SK-N-SH treated with all-trans-retinoic acid at 6 μM for 48 hours (cell line): ENCODE measurements around the gene MT2A.

Experiments
- ATAC-seq: fragments of 200-7000 bp; cut with Tn5 transposase; 3 replicates; pipeline ENCODE4 v1.9.1; 2020; ENCODE audit warnings: mild to moderate bottlenecking, moderate library complexity
- ARNTL ChIP-seq: fragments of 450-650 bp; formaldehyde crosslinking; IDR thresholded peaks from 2 replicates; pipeline ENCODE4 v1.5.0; 2020; ENCODE audit warnings: low read depth, mild to moderate bottlenecking, moderate library complexity, borderline replicate concordance
- BACH2 ChIP-seq: fragments of 250-450 bp; sonication (Bioruptor Pico); IDR thresholded peaks from 2 replicates; pipeline ENCODE4 v1.9.0; 2021; ENCODE audit warnings: mild to moderate bottlenecking, borderline replicate concordance
- CSDC2 ChIP-seq: fragments of 250-450 bp; sonication (Bioruptor Pico); IDR thresholded peaks from 2 replicates; pipeline ENCODE4 v1.5.0; 2020; ENCODE audit warnings: mild to moderate bottlenecking, moderate library complexity
- CSRNP3 ChIP-seq: fragments of 250-450 bp; sonication (Bioruptor Pico); IDR thresholded peaks from 2 replicates; pipeline ENCODE4 v1.5.1; 2021; ENCODE audit warnings: mild to moderate bottlenecking, moderate library complexity
- ESRRG ChIP-seq: fragments of 250-450 bp; sonication (Bioruptor Pico); IDR thresholded peaks from 2 replicates; pipeline ENCODE4 v1.6.1; 2021; ENCODE audit warnings: mild to moderate bottlenecking
- ISL1 ChIP-seq: fragments of 250-450 bp; sonication (Bioruptor Pico); IDR thresholded peaks from 2 replicates; pipeline ENCODE4 v2.1.2; 2022; ENCODE audit warnings: mild to moderate bottlenecking, moderate library complexity
- OSR1 ChIP-seq: fragments of 250-450 bp; sonication (Bioruptor Pico); IDR thresholded peaks from 2 replicates; pipeline ENCODE4 v1.8.0; 2022; ENCODE audit warnings: moderate library complexity, mild to moderate bottlenecking, inconsistent platforms
- PPARA ChIP-seq: fragments of 250-450 bp; sonication (Bioruptor Pico); IDR thresholded peaks from 2 replicates; pipeline ENCODE4 v1.5.0; 2020; ENCODE audit warnings: mild to moderate bottlenecking, borderline replicate concordance
- RARB ChIP-seq: fragments of 250-450 bp; sonication (Bioruptor Pico); IDR thresholded peaks from 2 replicates; pipeline ENCODE4 v1.8.0; 2021; ENCODE audit warnings: mild to moderate bottlenecking, moderate library complexity
- SNAI2 ChIP-seq: fragments of 250-450 bp; sonication (Bioruptor Pico); IDR thresholded peaks from 2 replicates; pipeline ENCODE4 v1.5.0; 2020; ENCODE audit warnings: mild to moderate bottlenecking, moderate library complexity
- TOX ChIP-seq: fragments of 250-450 bp; sonication (Bioruptor Pico); IDR thresholded peaks from 2 replicates; pipeline ENCODE4 v1.8.0; 2021; ENCODE audit warnings: mild to moderate bottlenecking, moderate library complexity, borderline replicate concordance
- ZFP3 ChIP-seq: fragments of 250-450 bp; sonication (Bioruptor Pico); IDR thresholded peaks from 2 replicates; pipeline ENCODE4 v1.5.0; 2020; ENCODE audit warnings: mild to moderate bottlenecking, moderate library complexity
- ZFP30 ChIP-seq: fragments of 450-650 bp; formaldehyde crosslinking; IDR thresholded peaks from 2 replicates; pipeline ENCODE4 v1.5.0; 2022; ENCODE audit warnings: mild to moderate bottlenecking, moderate library complexity
- ZNF565 ChIP-seq: fragments of 450-650 bp; formaldehyde crosslinking; conservative IDR thresholded peaks from 2 replicates; pipeline ENCODE4 v1.5.0; 2020; ENCODE audit warnings: low read depth, mild to moderate bottlenecking, moderate library complexity
- ZNF70 ChIP-seq: fragments of 450-650 bp; formaldehyde crosslinking; IDR thresholded peaks from 2 replicates; pipeline ENCODE4 v1.5.0; 2020; ENCODE audit warnings: mild to moderate bottlenecking, moderate library complexity
- ZNF8 ChIP-seq: fragments of 450-650 bp; formaldehyde crosslinking; IDR thresholded peaks from 2 replicates; pipeline ENCODE4 v1.5.0; 2020; ENCODE audit warnings: mild to moderate bottlenecking, moderate library complexity
- TF ChIP-seq, protein P1 (sequence below): fragments of 250-450 bp; sonication (Bioruptor Pico); IDR thresholded peaks from 2 replicates; pipeline ENCODE4 v1.5.0; 2020; ENCODE audit warnings: mild to moderate bottlenecking, moderate library complexity
- TF ChIP-seq, protein P2 (sequence below): fragments of 250-450 bp; sonication (Bioruptor Pico); IDR thresholded peaks from 2 replicates; pipeline ENCODE4 v1.8.0; 2021; ENCODE audit warnings: low read depth, mild to moderate bottlenecking, moderate library complexity, borderline replicate concordance
- TF ChIP-seq, protein P3 (sequence below): fragments of 250-450 bp; sonication (Bioruptor Pico); IDR thresholded peaks from 2 replicates; pipeline ENCODE4 v1.5.1; 2020; ENCODE audit warnings: low read depth, mild to moderate bottlenecking, moderate library complexity

Gene MT2A

GRCh38 chr16:56625140-56625942 is 17.0 kb downstream of the MT2A start, which contains the start of gene MT1E:
MT1E (plus strand) TSS chr16:56625781; CDS start chr16:56625852, 71 bp downstream.
- ATAC-seq = peak; percentile 89
- no peak for TF ChIP-seq ARNTL (CRISPR knock-in tag)
- no peak for TF ChIP-seq CSRNP3 (CRISPR knock-in tag)
- TF ChIP-seq ESRRG (CRISPR knock-in tag) = no peak
- TF ChIP-seq RARB = no peak
- no peak for TF ChIP-seq PPARA (CRISPR knock-in tag)
- TF ChIP-seq ZNF70 = no peak

DNA sequence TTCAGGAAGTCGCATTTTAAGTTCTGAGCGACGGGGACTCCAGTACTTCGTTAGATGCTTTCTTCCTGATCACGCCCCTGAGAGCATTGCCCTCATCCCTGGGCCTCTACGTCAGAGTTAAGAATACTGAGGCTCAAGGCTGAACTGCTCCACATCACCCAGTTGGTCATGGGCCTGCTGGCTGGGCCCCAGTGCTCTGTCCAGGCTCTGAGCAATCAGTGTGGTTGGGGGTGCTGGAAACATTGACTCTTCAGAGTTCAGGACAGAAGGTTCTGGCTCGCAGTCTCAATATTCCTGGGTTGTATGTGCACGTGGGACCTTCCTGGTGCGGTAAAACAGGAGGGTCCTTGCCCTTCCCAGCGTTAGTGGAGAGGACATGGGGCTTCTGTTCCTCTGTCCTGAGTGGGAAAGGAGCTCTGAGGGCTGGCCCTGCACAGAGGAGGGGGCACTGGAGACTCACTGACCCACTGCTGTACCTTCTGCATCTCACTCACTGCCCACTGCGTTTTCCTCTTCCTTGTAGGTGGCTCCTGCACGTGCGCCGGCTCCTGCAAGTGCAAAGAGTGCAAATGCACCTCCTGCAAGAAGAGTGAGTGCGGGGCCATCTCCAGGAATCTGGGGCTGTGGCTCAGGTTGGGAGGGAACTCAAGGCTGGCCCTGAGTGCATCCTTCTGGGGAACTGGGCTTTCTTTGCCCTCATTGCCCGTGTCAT is 17.7 kb downstream of the MT2A start:
- ATAC-seq = peak; percentile 28

DNA sequence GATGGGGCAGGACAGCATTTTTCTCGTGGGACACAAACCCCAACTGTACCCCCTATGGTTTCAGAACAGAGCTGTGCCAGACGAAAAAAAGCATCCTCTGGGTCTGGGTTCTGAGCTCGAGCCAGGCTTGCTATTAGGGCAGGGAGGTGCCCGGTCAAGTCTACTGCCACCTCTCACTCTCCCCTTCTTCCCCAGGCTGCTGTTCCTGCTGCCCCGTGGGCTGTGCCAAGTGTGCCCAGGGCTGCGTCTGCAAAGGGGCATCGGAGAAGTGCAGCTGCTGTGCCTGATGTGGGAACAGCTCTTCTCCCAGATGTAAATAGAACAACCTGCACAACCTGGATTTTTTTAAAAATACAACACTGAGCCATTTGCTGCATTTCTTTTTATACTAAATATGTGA is 18.3 kb downstream of the MT2A start:
- ATAC-seq = no peak
- TF ChIP-seq ESRRG (CRISPR knock-in tag) (no peak), CSDC2 (no peak), TOX (CRISPR knock-in tag) (no peak), CSRNP3 (CRISPR knock-in tag) (no peak), ZNF8 (CRISPR knock-in tag) (no peak), BACH2 (CRISPR knock-in tag) (no peak), ISL1 (CRISPR knock-in tag) (no peak), ZFP30 (no peak)
- TF ChIP-seq, protein P1, sequence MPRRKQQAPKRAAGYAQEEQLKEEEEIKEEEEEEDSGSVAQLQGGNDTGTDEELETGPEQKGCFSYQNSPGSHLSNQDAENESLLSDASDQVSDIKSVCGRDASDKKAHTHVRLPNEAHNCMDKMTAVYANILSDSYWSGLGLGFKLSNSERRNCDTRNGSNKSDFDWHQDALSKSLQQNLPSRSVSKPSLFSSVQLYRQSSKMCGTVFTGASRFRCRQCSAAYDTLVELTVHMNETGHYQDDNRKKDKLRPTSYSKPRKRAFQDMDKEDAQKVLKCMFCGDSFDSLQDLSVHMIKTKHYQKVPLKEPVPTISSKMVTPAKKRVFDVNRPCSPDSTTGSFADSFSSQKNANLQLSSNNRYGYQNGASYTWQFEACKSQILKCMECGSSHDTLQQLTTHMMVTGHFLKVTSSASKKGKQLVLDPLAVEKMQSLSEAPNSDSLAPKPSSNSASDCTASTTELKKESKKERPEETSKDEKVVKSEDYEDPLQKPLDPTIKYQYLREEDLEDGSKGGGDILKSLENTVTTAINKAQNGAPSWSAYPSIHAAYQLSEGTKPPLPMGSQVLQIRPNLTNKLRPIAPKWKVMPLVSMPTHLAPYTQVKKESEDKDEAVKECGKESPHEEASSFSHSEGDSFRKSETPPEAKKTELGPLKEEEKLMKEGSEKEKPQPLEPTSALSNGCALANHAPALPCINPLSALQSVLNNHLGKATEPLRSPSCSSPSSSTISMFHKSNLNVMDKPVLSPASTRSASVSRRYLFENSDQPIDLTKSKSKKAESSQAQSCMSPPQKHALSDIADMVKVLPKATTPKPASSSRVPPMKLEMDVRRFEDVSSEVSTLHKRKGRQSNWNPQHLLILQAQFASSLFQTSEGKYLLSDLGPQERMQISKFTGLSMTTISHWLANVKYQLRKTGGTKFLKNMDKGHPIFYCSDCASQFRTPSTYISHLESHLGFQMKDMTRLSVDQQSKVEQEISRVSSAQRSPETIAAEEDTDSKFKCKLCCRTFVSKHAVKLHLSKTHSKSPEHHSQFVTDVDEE (CRISPR knock-in tag) = no peak
- TF ChIP-seq, protein P2, sequence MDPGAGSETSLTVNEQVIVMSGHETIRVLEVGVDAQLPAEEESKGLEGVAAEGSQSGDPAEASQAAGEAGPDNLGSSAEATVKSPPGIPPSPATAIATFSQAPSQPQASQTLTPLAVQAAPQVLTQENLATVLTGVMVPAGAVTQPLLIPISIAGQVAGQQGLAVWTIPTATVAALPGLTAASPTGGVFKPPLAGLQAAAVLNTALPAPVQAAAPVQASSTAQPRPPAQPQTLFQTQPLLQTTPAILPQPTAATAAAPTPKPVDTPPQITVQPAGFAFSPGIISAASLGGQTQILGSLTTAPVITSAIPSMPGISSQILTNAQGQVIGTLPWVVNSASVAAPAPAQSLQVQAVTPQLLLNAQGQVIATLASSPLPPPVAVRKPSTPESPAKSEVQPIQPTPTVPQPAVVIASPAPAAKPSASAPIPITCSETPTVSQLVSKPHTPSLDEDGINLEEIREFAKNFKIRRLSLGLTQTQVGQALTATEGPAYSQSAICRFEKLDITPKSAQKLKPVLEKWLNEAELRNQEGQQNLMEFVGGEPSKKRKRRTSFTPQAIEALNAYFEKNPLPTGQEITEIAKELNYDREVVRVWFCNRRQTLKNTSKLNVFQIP (CRISPR knock-in tag) = no peak

More for the DNA sequence above, 17.7 kb downstream of the MT2A start:
- TF ChIP-seq CSDC2 = no peak
- TF ChIP-seq TOX (CRISPR knock-in tag) = no peak
- TF ChIP-seq, protein P1 (CRISPR knock-in tag) = no peak
- TF ChIP-seq, protein P3, sequence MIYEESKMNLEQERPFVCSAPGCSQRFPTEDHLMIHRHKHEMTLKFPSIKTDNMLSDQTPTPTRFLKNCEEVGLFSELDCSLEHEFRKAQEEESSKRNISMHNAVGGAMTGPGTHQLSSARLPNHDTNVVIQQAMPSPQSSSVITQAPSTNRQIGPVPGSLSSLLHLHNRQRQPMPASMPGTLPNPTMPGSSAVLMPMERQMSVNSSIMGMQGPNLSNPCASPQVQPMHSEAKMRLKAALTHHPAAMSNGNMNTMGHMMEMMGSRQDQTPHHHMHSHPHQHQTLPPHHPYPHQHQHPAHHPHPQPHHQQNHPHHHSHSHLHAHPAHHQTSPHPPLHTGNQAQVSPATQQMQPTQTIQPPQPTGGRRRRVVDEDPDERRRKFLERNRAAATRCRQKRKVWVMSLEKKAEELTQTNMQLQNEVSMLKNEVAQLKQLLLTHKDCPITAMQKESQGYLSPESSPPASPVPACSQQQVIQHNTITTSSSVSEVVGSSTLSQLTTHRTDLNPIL (CRISPR knock-in tag) = no peak
- no peak for TF ChIP-seq CSRNP3 (CRISPR knock-in tag)
- no peak for TF ChIP-seq ZFP3 (CRISPR knock-in tag)
- TF ChIP-seq SNAI2 (CRISPR knock-in tag) = no peak
- TF ChIP-seq BACH2 (CRISPR knock-in tag) = no peak
- no peak for TF ChIP-seq ZNF8 (CRISPR knock-in tag)
- TF ChIP-seq ZNF565 = no peak
- no peak for TF ChIP-seq PPARA (CRISPR knock-in tag)
- TF ChIP-seq OSR1 (CRISPR knock-in tag) = no peak
- no peak for TF ChIP-seq ZFP30
